Gastrocnemius medialis (tissue), 4 donors: Measurements from ENCODE around the gene TXNDC12. TPM values are rescaled to one million over a fixed set of nuclear protein-coding genes. Genes with fewer than 3 reads are reported as not detected.
"Not testable (repeated sequence)": the region's sequence is repeated elsewhere in the genome, so short reads cannot be mapped to it uniquely, and the experiment has no call there.

Source experiments
- ATAC-seq, 2 donors: fragments of 150-250 bp; one replicate each; pipeline ENCODE4 v1.9.1; 2016
- DNase-seq, 2 donors: peaks; one replicate each; pipeline ENCODE4 v3.0.0-alpha.2; 2019
- H3K27ac ChIP-seq, 4 donors: fragments of 200-600 bp; sonication (generic); 1 replicate in 1 of 4; 2 replicates in 3 of 4; pipeline ENCODE4 v1.5.1; 2016 to 2018; ENCODE audit warnings: mild to moderate bottlenecking in 2 of 4, moderate library complexity in 1 of 4
- H3K27me3 ChIP-seq, 3 donors: fragments of 200-600 bp; sonication (generic) in 2 of 3; 1 replicate in 1 of 3; 2 replicates in 2 of 3; pipeline versions ENCODE4 v1.5.1 to v1.6.0; 2016 to 2019; ENCODE audit warnings: mild to moderate bottlenecking in 1 of 3, moderate library complexity in 1 of 3
- H3K36me3 ChIP-seq, 2 donors: fragments of 200-600 bp; sonication (generic) in 1 of 2; one replicate each; pipeline ENCODE4 v1.5.1; 2017 to 2018
- H3K4me1 ChIP-seq, 2 donors: fragments of 200-600 bp; sonication (generic) in 1 of 2; one replicate each; pipeline ENCODE4 v1.5.1; 2016 to 2017; ENCODE audit warnings: mild to moderate bottlenecking in 2 of 2
- H3K4me3 ChIP-seq, 4 donors: fragments of 200-600 bp; sonication (generic) in 3 of 4; 1 replicate in 1 of 4; 2 replicates in 3 of 4; pipeline ENCODE4 v1.5.1; 2016 to 2019; ENCODE audit warnings: mild to moderate bottlenecking in 2 of 4
- H3K9me3 ChIP-seq, 3 donors: fragments of 200-600 bp; sonication (generic) in 2 of 3; 1 replicate in 1 of 3; 2 replicates in 2 of 3; pipeline ENCODE4 v1.5.1; 2016 to 2019
- CTCF ChIP-seq, 5 experiments: fragments of 450-650 bp in 3 of 5; fragments of 200-600 bp in 2 of 5; sonication (generic) in 2 of 5; IDR thresholded peaks in 4 of 5; conservative IDR thresholded peaks in 1 of 5; 1 replicate in 4 of 5; 2 replicates in 1 of 5; pipeline ENCODE4 v1.5.1; 2016 to 2019; ENCODE audit warnings: antibody characterized with exemption in 5 of 5, mild to moderate bottlenecking in 3 of 5, moderate library complexity in 3 of 5
- POLR2A ChIP-seq, 2 donors: fragments of 450-650 bp; IDR thresholded peaks; one replicate each; pipeline ENCODE4 v1.6.1; 2017; ENCODE audit warnings: antibody characterized with exemption in 2 of 2, mild to moderate bottlenecking in 2 of 2, moderate library complexity in 2 of 2
- in situ Hi-C, 4 donors: fragments of 200-750 bp; cut with MboI; loops; one replicate each; pipeline versions ENCODE4 v1.15.0 to v1.8.0; 2017; ENCODE audit warnings: low sequenced_read_pairs in 4 of 4
- intact Hi-C: fragments of 100-400 bp; cut with DNase I; formaldehyde crosslinking; loops from one replicate; pipeline ENCODE4 v1.15.1; 2023; ENCODE audit warnings: low total_unique reads
- total RNA-seq, 4 donors: library from RNA; depleted of rRNA; stranded (reverse); fragments of >200 nt; gene quantifications; one replicate each; pipeline versions ENCODE4 v1.1.0 to v1.2.3, GENCODE V29; 2016

Gene TXNDC12
- total RNA-seq, 4 donors from 2014 or later, result 19.8 to 25.3 (median 23.3) TPM

- in situ Hi-C loops, result no loop called here
- Histone ChIP-seq H3K27ac (no peak overlapping the region), H3K4me1 (peaks cover 0 to under 1% of the 10 kb centered on the region in 2 donors), H3K36me3 (peaks cover 5 to 33% of the 10 kb centered on the region in 2 donors), H3K4me3 (no peak overlapping the region), H3K27me3 (no peaks in the 10 kb centered on the region), H3K9me3 (no peaks in the 10 kb centered on the region)
- intact Hi-C loops, result no loop called here
- no peak for TF ChIP-seq POLR2A (IDR thresholded peaks at IDR 0.05)
- no peak for TF ChIP-seq CTCF (IDR thresholded peaks at IDR 0.05 in 4 of 5, conservative IDR thresholded peaks at IDR 0.05 in 1 of 5)
- DNase-seq (no peak), ATAC-seq (no peak)
Observed at GRCh38 chr1:52026278-52026677, 28.7 kb downstream of the TXNDC12 start.

- H3K27ac ChIP-seq, result no peak overlapping the region
- peaks cover 5 to 50% of the 10 kb centered on the region in 2 donors for H3K36me3 ChIP-seq
- in situ Hi-C loops, result no loop called here
- no peak overlapping the region for H3K4me3 ChIP-seq
- intact Hi-C loops, result no loop called here
- no peaks in the 10 kb centered on the region for H3K27me3 ChIP-seq
- H3K9me3 ChIP-seq, result no peaks in the 10 kb centered on the region
- no peaks in the 10 kb centered on the region for H3K4me1 ChIP-seq
- ATAC-seq, result no peak
- DNase-seq, result no peak
- TF ChIP-seq CTCF (IDR thresholded peaks at IDR 0.05 in 4 of 5, conservative IDR thresholded peaks at IDR 0.05 in 1 of 5), result no peak
- no peak for TF ChIP-seq POLR2A (IDR thresholded peaks at IDR 0.05)
Observed at GRCh38 chr1:52022133-52022532, 32.9 kb downstream of the TXNDC12 start.

- intact Hi-C loops (no loop called here), in situ Hi-C loops (loop anchor here in 1 of 4 donors (10.0 kb wide), 1 partner anchor 103 kb away; no protein-coding TSS in a partner anchor)
- no peak for TF ChIP-seq CTCF (IDR thresholded peaks at IDR 0.05 in 4 of 5, conservative IDR thresholded peaks at IDR 0.05 in 1 of 5)
- no peak for TF ChIP-seq POLR2A (IDR thresholded peaks at IDR 0.05)
- Histone ChIP-seq H3K27ac (no peak overlapping the region), H3K36me3 (no peaks in the 10 kb centered on the region), H3K4me3 (no peak overlapping the region), H3K4me1 (no peaks in the 10 kb centered on the region), H3K9me3 (no peaks in the 10 kb centered on the region), H3K27me3 (peaks cover 0 to 18% (median 0%) of the 10 kb centered on the region in 3 donors)
- no peak for ATAC-seq
- no peak for DNase-seq
Observed at GRCh38 chr1:52008071-52008809, 46.8 kb downstream of the TXNDC12 start.

- Histone ChIP-seq H3K27ac (no peak overlapping the region), H3K4me1 (no peaks in the 10 kb centered on the region), H3K27me3 (peaks cover 0 to 18% (median 0%) of the 10 kb centered on the region in 3 donors), H3K4me3 (no peak overlapping the region), H3K36me3 (no peaks in the 10 kb centered on the region), H3K9me3 (no peaks in the 10 kb centered on the region)
- DNase-seq (no peak), ATAC-seq (no peak)
- TF ChIP-seq CTCF (IDR thresholded peaks at IDR 0.05 in 4 of 5, conservative IDR thresholded peaks at IDR 0.05 in 1 of 5) (no peak), POLR2A (IDR thresholded peaks at IDR 0.05) (no peak)
- in situ Hi-C loops (loop anchor here in 1 of 4 donors (10.0 kb wide), 1 partner anchor 103 kb away; no protein-coding TSS in a partner anchor), intact Hi-C loops (no loop called here)
Observed at GRCh38 chr1:52007215-52008002, 47.6 kb downstream of the TXNDC12 start.

GRCh38 chr1:52006081-52006553 is 48.9 kb downstream of the TXNDC12 start:
- H3K36me3 ChIP-seq, H3K9me3 ChIP-seq, H3K4me1 ChIP-seq, H3K27ac ChIP-seq, DNase-seq, ATAC-seq, H3K4me3 ChIP-seq, intact Hi-C loops: not testable (repeated sequence)
- in situ Hi-C loops, result loop anchor here in 1 of 4 donors (10.0 kb wide), 1 partner anchor 101 kb away; no protein-coding TSS in a partner anchor
- H3K27me3 ChIP-seq, result peaks cover 0 to 18% (median 0%) of the 10 kb centered on the region in 3 donors

- H3K4me1 ChIP-seq, H3K4me3 ChIP-seq, H3K27ac ChIP-seq, ATAC-seq, H3K36me3 ChIP-seq, DNase-seq, intact Hi-C loops, H3K9me3 ChIP-seq: not testable (repeated sequence)
- in situ Hi-C loops, result loop anchor here in 1 of 4 donors (10.0 kb wide), 1 partner anchor 101 kb away; no protein-coding TSS in a partner anchor
- peaks cover 0 to 18% (median 0%) of the 10 kb centered on the region in 3 donors for H3K27me3 ChIP-seq
Observed at GRCh38 chr1:52005548-52005947, 49.4 kb downstream of the TXNDC12 start.
